B cell (primary cell): ENCODE measurements around the gene RSPO4. TPM values are rescaled to one million over a fixed set of nuclear protein-coding genes. Genes with fewer than 3 reads are reported as not detected.

Experiments
- ATAC-seq: fragments of 200-7000 bp; cut with Tn5 transposase; one replicate; pipeline ENCODE4 v1.10.0; 2021; ENCODE audit warnings: low read depth, mild to moderate bottlenecking, moderate number of reproducible peaks, moderate library complexity
- CTCF ChIA-PET: fragments of 350-600 bp; sonication (Branson Sonifier 250); formaldehyde crosslinking; loops from one replicate; lab custom pipeline; 2021; ENCODE audit warnings: antibody characterized with exemption, inconsistent platforms; lab: Charles Lee
- POLR2A ChIA-PET: fragments of 350-600 bp; sonication (Branson Sonifier 250); formaldehyde crosslinking; loops from one replicate; lab custom pipeline; 2021; ENCODE audit warnings: antibody characterized with exemption; lab: Charles Lee
- DNase-seq: peaks from one replicate; pipeline ENCODE4 v3.0.0; 2013
- H2AFZ ChIP-seq: 2 replicates; pipeline ENCODE4 v1.6.1; 2012; ENCODE audit warnings: mild to moderate bottlenecking, low read depth, low read length; ENCODE audit not compliant: insufficient read depth, poor library complexity, severe bottlenecking
- H3K27ac ChIP-seq, 2 donors: 1 replicate in 1 of 2; 2 replicates in 1 of 2; pipeline ENCODE4 v1.5.1; 2012 to 2013; ENCODE audit warnings: low read length in 2 of 2, mild to moderate bottlenecking in 2 of 2, moderate library complexity in 1 of 2
- H3K27me3 ChIP-seq, 4 experiments: fragments of 200-600 bp in 1 of 4; sonication (generic) in 1 of 4; replicated peaks in 1 of 4; 1 replicate in 2 of 4; 2 replicates in 2 of 4; pipeline versions ENCODE4 v1.6.1 to v1.7.0; 2013 to 2016; ENCODE audit warnings: low read length in 3 of 4, mild to moderate bottlenecking in 2 of 4, mixed read lengths in 1 of 4, moderate library complexity in 1 of 4; ENCODE audit not compliant: insufficient read depth in 4 of 4, control insufficient read depth in 3 of 4; ENCODE audit errors: control extremely low read depth in 1 of 4
- H3K36me3 ChIP-seq, 2 experiments: replicated peaks in 1 of 2; 1 replicate in 1 of 2; 2 replicates in 1 of 2; pipeline versions ENCODE4 v1.6.1 to v1.7.1; 2013; ENCODE audit warnings: low read length in 1 of 2; ENCODE audit not compliant: insufficient read depth in 2 of 2, control insufficient read depth in 1 of 2; ENCODE audit errors: control extremely low read depth in 1 of 2, extremely low read depth in 1 of 2
- H3K4me1 ChIP-seq, 2 donors: fragments of 200-600 bp in 1 of 2; sonication (generic) in 1 of 2; 1 replicate in 1 of 2; 2 replicates in 1 of 2; pipeline versions ENCODE4 v1.5.1 to v1.6.1; 2013 to 2017; ENCODE audit warnings: low read length in 2 of 2; ENCODE audit not compliant: control insufficient read depth in 2 of 2, insufficient read depth in 2 of 2
- H3K4me2 ChIP-seq: replicated peaks from 2 replicates; pipeline ENCODE3; 2012; ENCODE audit warnings: mild to moderate bottlenecking, low read depth, low read length; ENCODE audit not compliant: poor library complexity, severe bottlenecking
- H3K4me3 ChIP-seq, 5 experiments: fragments of 200-600 bp in 1 of 5; sonication (generic) in 1 of 5; 1 replicate in 3 of 5; 2 replicates in 2 of 5; pipeline versions ENCODE4 v1.5.1 to v1.7.0; 2011 to 2016; ENCODE audit warnings: low read length in 4 of 5, mild to moderate bottlenecking in 4 of 5, low read depth in 2 of 5, control low read depth in 1 of 5, moderate library complexity in 1 of 5; ENCODE audit not compliant: insufficient read depth in 1 of 5; ENCODE audit errors: control extremely low read depth in 1 of 5, extremely low read depth in 1 of 5
- H3K79me2 ChIP-seq: fragments of 200-600 bp; sonication (generic); one replicate; pipeline ENCODE4 v1.6.0; 2016; ENCODE audit warnings: low read length; ENCODE audit not compliant: control insufficient read depth, insufficient read depth
- H3K9ac ChIP-seq: fragments of 200-600 bp; sonication (generic); 2 replicates; pipeline ENCODE4 v1.6.1; 2017; ENCODE audit warnings: mild to moderate bottlenecking, low read length, moderate library complexity
- H3K9me3 ChIP-seq, 3 donors: one replicate each; pipeline versions ENCODE4 v1.6.1 to v1.7.1; 2013; ENCODE audit warnings: low read length in 2 of 3; ENCODE audit not compliant: control insufficient read depth in 2 of 3, insufficient read depth in 1 of 3; ENCODE audit errors: control extremely low read depth in 1 of 3
- H4K20me1 ChIP-seq: 2 replicates; pipeline ENCODE4 v1.6.0; 2012; ENCODE audit warnings: mild to moderate bottlenecking, low read length; ENCODE audit not compliant: insufficient read depth, control insufficient read depth, poor library complexity, severe bottlenecking
- H3K27ac Mint-ChIP-seq: one replicate; pipeline ENCODE4 v1.8.0; 2021; ENCODE audit warnings: mixed read lengths
- H3K27me3 Mint-ChIP-seq: one replicate; pipeline ENCODE4 v1.8.0; 2021; ENCODE audit warnings: mixed read lengths
- H3K4me1 Mint-ChIP-seq: one replicate; pipeline ENCODE4 v1.8.0; 2021; ENCODE audit warnings: mixed read lengths
- H3K4me3 Mint-ChIP-seq: one replicate; pipeline ENCODE4 v1.8.0; 2021; ENCODE audit warnings: mixed read lengths
- H3K9me3 Mint-ChIP-seq: one replicate; pipeline ENCODE4 v1.8.0; 2022; ENCODE audit warnings: mixed read lengths; ENCODE audit not compliant: insufficient read depth
- CTCF ChIP-seq: fragments of 200-600 bp; IDR thresholded peaks from one replicate; pipeline ENCODE4 v1.8.0; 2022; ENCODE audit warnings: antibody characterized with exemption, mild to moderate bottlenecking
- EZH2 ChIP-seq: IDR thresholded peaks from 2 replicates; pipeline ENCODE4 v1.6.1; 2012; ENCODE audit warnings: borderline replicate concordance, low read depth, mild to moderate bottlenecking, moderate library complexity, low read length; ENCODE audit not compliant: insufficient read depth, poor library complexity, severe bottlenecking
- WGBS: methylation state at CpG from one replicate; pipeline ENCODE4 v1.1.5; 2013; ENCODE audit warnings: missing lambda C conversion rate; ENCODE audit not compliant: insufficient coverage; 5-methylcytosine and 5-hydroxymethylcytosine counted together
- intact Hi-C: fragments of 100-400 bp; cut with micrococcal nuclease; formaldehyde crosslinking; loops from one replicate; pipeline ENCODE4 v1.10.0; 2022
- polyA plus RNA-seq: library from polyadenylated mRNA; depleted of rRNA; stranded (reverse); fragments of >200 nt; gene quantifications from 2 replicates; pipeline ENCODE4 v1.2.3, GENCODE V29; 2012
- total RNA-seq, 2 donors: library from RNA; stranded (reverse); fragments of 120-200 nt in 1 of 2; gene quantifications; 1 replicate in 1 of 2; 2 replicates in 1 of 2; pipeline versions ENCODE4 v1.2.3 to v1.2.4, GENCODE V29; 2013 to 2022

The RSPO4 gene
- total and polyA plus RNA-seq, 2 donors (not counting 1 experiment from before 2014, with no cell fraction given), result 0.04 to 0.37 TPM

GRCh38 chr20:1022871-1023270 lies 20.8 kb upstream of the RSPO4 start:
- Mint-ChIP-seq H3K9me3 (no peaks in the 10 kb centered on the region), H3K27ac (no peak overlapping the region), H3K4me3 (no peak overlapping the region), H3K4me1 (no peaks in the 10 kb centered on the region), H3K27me3 (peaks cover 15% of the 10 kb centered on the region)
- ChIA-PET POLR2A (no interaction called here), CTCF (no interaction called here)
- Histone ChIP-seq H3K27me3 (peaks cover 0 to 4% (median 0%) of the 10 kb centered on the region in 4 experiments), H2AFZ (no peak overlapping the region), H3K79me2 (no peaks in the 10 kb centered on the region), H3K9me3 (no peaks in the 10 kb centered on the region), H3K4me1 (no peaks in the 10 kb centered on the region), H3K4me3 (no peak overlapping the region), H3K9ac (no peak overlapping the region), H3K27ac (no peak overlapping the region), H4K20me1 (no peaks in the 10 kb centered on the region), H3K36me3 (no peaks in the 10 kb centered on the region), H3K4me2 (no peak overlapping the region)
- ATAC-seq (no peak), DNase-seq (no peak)
- TF ChIP-seq CTCF, result no peak
- no peak for TF ChIP-seq EZH2
- intact Hi-C loops, result no loop called here

GRCh38 chr20:1020614-1021013 lies 18.5 kb upstream of the RSPO4 start:
- H3K79me2 ChIP-seq, result no peaks in the 10 kb centered on the region
- DNase-seq, result no peak
- Mint-ChIP-seq H3K27ac (no peak overlapping the region), H3K4me3 (no peak overlapping the region), H3K27me3 (peaks cover 18% of the 10 kb centered on the region), H3K9me3 (no peaks in the 10 kb centered on the region), H3K4me1 (peaks cover 4% of the 10 kb centered on the region)
- no peak for ATAC-seq
- no peaks in the 10 kb centered on the region for H3K4me1 ChIP-seq
- no peaks in the 10 kb centered on the region for H4K20me1 ChIP-seq
- no peaks in the 10 kb centered on the region for H3K36me3 ChIP-seq
- no CpG with 5 or more reads among the region's 5 CpGs for WGBS
- H3K9me3 ChIP-seq, result no peaks in the 10 kb centered on the region
- TF ChIP-seq EZH2, result no peak
- TF ChIP-seq CTCF, result no peak
- no peak overlapping the region for H3K4me3 ChIP-seq
- H2AFZ ChIP-seq, result no peak overlapping the region
- H3K27ac ChIP-seq, result no peak overlapping the region
- intact Hi-C loops, result no loop called here
- no peak overlapping the region for H3K4me2 ChIP-seq
- no peak overlapping the region for H3K9ac ChIP-seq
- ChIA-PET POLR2A (no interaction called here), CTCF (no interaction called here)
- H3K27me3 ChIP-seq, result peaks cover 0 to 4% (median 0%) of the 10 kb centered on the region in 4 experiments
